ENCODE measurements around the gene SGCD. TPM values are rescaled to one million over a fixed set of nuclear protein-coding genes. Genes with fewer than 3 reads are reported as not detected.

SGCD gene
- total RNA-seq, 2 experiments from 2014 or later, result not detected

GRCh38 chr5:156687514-156687913 lies 360.6 kb downstream of the SGCD start:
- no peak overlapping the region for H3K27ac ChIP-seq (ENCODE audit: low read depth, low read length, poor library complexity, severe bottlenecking)
- H4K20me1 ChIP-seq (ENCODE audit: insufficient read depth, low read length), result no peaks in the 10 kb centered on the region
- no peak for DNase-seq (ENCODE audit: low spot score)
- peaks cover 7% of the 10 kb centered on the region for H3K4me1 ChIP-seq (ENCODE audit: insufficient read depth, low read length, poor library complexity, severe bottlenecking)
- no peak overlapping the region for H3K4me3 ChIP-seq (ENCODE audit: low read depth, low read length, poor library complexity, severe bottlenecking)
- no peak overlapping the region for H2AFZ ChIP-seq (ENCODE audit: low read length)
- TF ChIP-seq CTCF (conservative IDR thresholded peaks at IDR 0.05; ENCODE audit: low read length), result no peak
- no peak for TF ChIP-seq EZH2phosphoT487 (IDR thresholded peaks at IDR 0.05; ENCODE audit: borderline replicate concordance, low read depth, low read length)
- no peak overlapping the region for H3K4me2 ChIP-seq (ENCODE audit: low read length)
- no TSS peak for BruUV-seq (replicated peaks)
- intact Hi-C loops (cut with micrococcal nuclease; ENCODE audit: unreplicated experiment), result no loop called here
- H3K79me2 ChIP-seq (ENCODE audit: insufficient read depth, low read depth, low read length), result no peaks in the 10 kb centered on the region
- H3K9me2 ChIP-seq (ENCODE audit: insufficient read depth, low read length), result no peaks in the 10 kb centered on the region
- no peaks in the 10 kb centered on the region for H3K36me3 ChIP-seq (ENCODE audit: insufficient read depth, low read length)
- no peaks in the 10 kb centered on the region for H3K9me3 ChIP-seq (ENCODE audit: low read length)
- CTCF ChIA-PET (ENCODE audit: unreplicated experiment), result no interaction called here
- POLR2A ChIA-PET, result interaction anchor here (0.5 to 1.5 kb wide), 5 partner anchors 8 to 688 kb away, joined by 3 to 7 read pairs (median 4); no protein-coding TSS in a partner anchor

GRCh38 chr5:156691572-156691971 lies 364.6 kb downstream of the SGCD start:
- Histone ChIP-seq H2AFZ (ENCODE audit: low read length) (no peak overlapping the region), H3K79me2 (ENCODE audit: insufficient read depth, low read depth, low read length) (no peaks in the 10 kb centered on the region), H3K9me3 (ENCODE audit: low read length) (no peaks in the 10 kb centered on the region), H3K4me3 (ENCODE audit: low read depth, low read length, poor library complexity, severe bottlenecking) (no peak overlapping the region), H3K36me3 (ENCODE audit: insufficient read depth, low read length) (no peaks in the 10 kb centered on the region), H3K27ac (ENCODE audit: low read depth, low read length, poor library complexity, severe bottlenecking) (no peak overlapping the region), H3K4me1 (ENCODE audit: insufficient read depth, low read length, poor library complexity, severe bottlenecking) (no peaks in the 10 kb centered on the region), H4K20me1 (ENCODE audit: insufficient read depth, low read length) (no peaks in the 10 kb centered on the region), H3K9me2 (ENCODE audit: insufficient read depth, low read length) (no peaks in the 10 kb centered on the region), H3K4me2 (ENCODE audit: low read length) (no peak overlapping the region)
- CTCF ChIA-PET (ENCODE audit: unreplicated experiment), result no interaction called here
- DNase-seq (ENCODE audit: low spot score), result no peak
- TF ChIP-seq CTCF (conservative IDR thresholded peaks at IDR 0.05; ENCODE audit: low read length) (no peak), EZH2phosphoT487 (IDR thresholded peaks at IDR 0.05; ENCODE audit: borderline replicate concordance, low read depth, low read length) (no peak)
- BruUV-seq (replicated peaks), result no TSS peak
- intact Hi-C loops (cut with micrococcal nuclease; ENCODE audit: unreplicated experiment), result no loop called here
- POLR2A ChIA-PET, result no interaction called here

GRCh38 chr5:156693113-156693512 lies 366.1 kb downstream of the SGCD start:
- no peaks in the 10 kb centered on the region for H3K4me1 ChIP-seq (ENCODE audit: insufficient read depth, low read length, poor library complexity, severe bottlenecking)
- H3K4me2 ChIP-seq (ENCODE audit: low read length), result no peak overlapping the region
- no peaks in the 10 kb centered on the region for H3K36me3 ChIP-seq (ENCODE audit: insufficient read depth, low read length)
- ChIA-PET POLR2A (no interaction called here), CTCF (ENCODE audit: unreplicated experiment) (no interaction called here)
- no peaks in the 10 kb centered on the region for H4K20me1 ChIP-seq (ENCODE audit: insufficient read depth, low read length)
- H3K9me3 ChIP-seq (ENCODE audit: low read length), result no peaks in the 10 kb centered on the region
- TF ChIP-seq CTCF (conservative IDR thresholded peaks at IDR 0.05; ENCODE audit: low read length), result no peak
- TF ChIP-seq EZH2phosphoT487 (IDR thresholded peaks at IDR 0.05; ENCODE audit: borderline replicate concordance, low read depth, low read length), result no peak
- H2AFZ ChIP-seq (ENCODE audit: low read length), result no peak overlapping the region
- intact Hi-C loops (cut with micrococcal nuclease; ENCODE audit: unreplicated experiment), result no loop called here
- BruUV-seq (replicated peaks), result no TSS peak
- H3K4me3 ChIP-seq (ENCODE audit: low read depth, low read length, poor library complexity, severe bottlenecking), result no peak overlapping the region
- H3K79me2 ChIP-seq (ENCODE audit: insufficient read depth, low read depth, low read length), result no peaks in the 10 kb centered on the region
- no peak for DNase-seq (ENCODE audit: low spot score)
- no peaks in the 10 kb centered on the region for H3K9me2 ChIP-seq (ENCODE audit: insufficient read depth, low read length)
- H3K27ac ChIP-seq (ENCODE audit: low read depth, low read length, poor library complexity, severe bottlenecking), result no peak overlapping the region

Measured in OCI-LY7 (cell line).